B cell (primary cell): ENCODE results near the gene CSRP3. TPM values are rescaled to one million over a fixed set of nuclear protein-coding genes. Genes with fewer than 3 reads are reported as not detected.
A peak's percentile ranks its signal among the peaks of the same experiment; 100 is the strongest.

ENCODE experiments used
- ATAC-seq: fragments of 200-7000 bp; cut with Tn5 transposase; one replicate; pipeline ENCODE4 v1.10.0; 2021; ENCODE audit warnings: low read depth, mild to moderate bottlenecking, moderate number of reproducible peaks, moderate library complexity
- CTCF ChIA-PET: fragments of 350-600 bp; sonication (Branson Sonifier 250); formaldehyde crosslinking; loops from one replicate; lab custom pipeline; 2021; ENCODE audit warnings: antibody characterized with exemption, inconsistent platforms; lab: Charles Lee
- POLR2A ChIA-PET: fragments of 350-600 bp; sonication (Branson Sonifier 250); formaldehyde crosslinking; loops from one replicate; lab custom pipeline; 2021; ENCODE audit warnings: antibody characterized with exemption; lab: Charles Lee
- DNase-seq: peaks from one replicate; pipeline ENCODE4 v3.0.0; 2013
- H2AFZ ChIP-seq: 2 replicates; pipeline ENCODE4 v1.6.1; 2012; ENCODE audit warnings: mild to moderate bottlenecking, low read depth, low read length; ENCODE audit not compliant: insufficient read depth, poor library complexity, severe bottlenecking
- H3K27ac ChIP-seq, 2 donors: 1 replicate in 1 of 2; 2 replicates in 1 of 2; pipeline ENCODE4 v1.5.1; 2012 to 2013; ENCODE audit warnings: low read length in 2 of 2, mild to moderate bottlenecking in 2 of 2, moderate library complexity in 1 of 2
- H3K27me3 ChIP-seq, 4 experiments: fragments of 200-600 bp in 1 of 4; sonication (generic) in 1 of 4; replicated peaks in 1 of 4; 1 replicate in 2 of 4; 2 replicates in 2 of 4; pipeline versions ENCODE4 v1.6.1 to v1.7.0; 2013 to 2016; ENCODE audit warnings: low read length in 3 of 4, mild to moderate bottlenecking in 2 of 4, mixed read lengths in 1 of 4, moderate library complexity in 1 of 4; ENCODE audit not compliant: insufficient read depth in 4 of 4, control insufficient read depth in 3 of 4; ENCODE audit errors: control extremely low read depth in 1 of 4
- H3K36me3 ChIP-seq, 2 experiments: replicated peaks in 1 of 2; 1 replicate in 1 of 2; 2 replicates in 1 of 2; pipeline versions ENCODE4 v1.6.1 to v1.7.1; 2013; ENCODE audit warnings: low read length in 1 of 2; ENCODE audit not compliant: insufficient read depth in 2 of 2, control insufficient read depth in 1 of 2; ENCODE audit errors: control extremely low read depth in 1 of 2, extremely low read depth in 1 of 2
- H3K4me1 ChIP-seq, 2 donors: fragments of 200-600 bp in 1 of 2; sonication (generic) in 1 of 2; 1 replicate in 1 of 2; 2 replicates in 1 of 2; pipeline versions ENCODE4 v1.5.1 to v1.6.1; 2013 to 2017; ENCODE audit warnings: low read length in 2 of 2; ENCODE audit not compliant: control insufficient read depth in 2 of 2, insufficient read depth in 2 of 2
- H3K4me2 ChIP-seq: replicated peaks from 2 replicates; pipeline ENCODE3; 2012; ENCODE audit warnings: mild to moderate bottlenecking, low read depth, low read length; ENCODE audit not compliant: poor library complexity, severe bottlenecking
- H3K4me3 ChIP-seq, 5 experiments: fragments of 200-600 bp in 1 of 5; sonication (generic) in 1 of 5; 1 replicate in 3 of 5; 2 replicates in 2 of 5; pipeline versions ENCODE4 v1.5.1 to v1.7.0; 2011 to 2016; ENCODE audit warnings: low read length in 4 of 5, mild to moderate bottlenecking in 4 of 5, low read depth in 2 of 5, control low read depth in 1 of 5, moderate library complexity in 1 of 5; ENCODE audit not compliant: insufficient read depth in 1 of 5; ENCODE audit errors: control extremely low read depth in 1 of 5, extremely low read depth in 1 of 5
- H3K79me2 ChIP-seq: fragments of 200-600 bp; sonication (generic); one replicate; pipeline ENCODE4 v1.6.0; 2016; ENCODE audit warnings: low read length; ENCODE audit not compliant: control insufficient read depth, insufficient read depth
- H3K9ac ChIP-seq: fragments of 200-600 bp; sonication (generic); 2 replicates; pipeline ENCODE4 v1.6.1; 2017; ENCODE audit warnings: mild to moderate bottlenecking, low read length, moderate library complexity
- H3K9me3 ChIP-seq, 3 donors: one replicate each; pipeline versions ENCODE4 v1.6.1 to v1.7.1; 2013; ENCODE audit warnings: low read length in 2 of 3; ENCODE audit not compliant: control insufficient read depth in 2 of 3, insufficient read depth in 1 of 3; ENCODE audit errors: control extremely low read depth in 1 of 3
- H4K20me1 ChIP-seq: 2 replicates; pipeline ENCODE4 v1.6.0; 2012; ENCODE audit warnings: mild to moderate bottlenecking, low read length; ENCODE audit not compliant: insufficient read depth, control insufficient read depth, poor library complexity, severe bottlenecking
- H3K27ac Mint-ChIP-seq: one replicate; pipeline ENCODE4 v1.8.0; 2021; ENCODE audit warnings: mixed read lengths
- H3K27me3 Mint-ChIP-seq: one replicate; pipeline ENCODE4 v1.8.0; 2021; ENCODE audit warnings: mixed read lengths
- H3K4me1 Mint-ChIP-seq: one replicate; pipeline ENCODE4 v1.8.0; 2021; ENCODE audit warnings: mixed read lengths
- H3K4me3 Mint-ChIP-seq: one replicate; pipeline ENCODE4 v1.8.0; 2021; ENCODE audit warnings: mixed read lengths
- H3K9me3 Mint-ChIP-seq: one replicate; pipeline ENCODE4 v1.8.0; 2022; ENCODE audit warnings: mixed read lengths; ENCODE audit not compliant: insufficient read depth
- EZH2 ChIP-seq: IDR thresholded peaks from 2 replicates; pipeline ENCODE4 v1.6.1; 2012; ENCODE audit warnings: borderline replicate concordance, low read depth, mild to moderate bottlenecking, moderate library complexity, low read length; ENCODE audit not compliant: insufficient read depth, poor library complexity, severe bottlenecking
- WGBS: methylation state at CpG from one replicate; pipeline ENCODE4 v1.1.5; 2013; ENCODE audit warnings: missing lambda C conversion rate; ENCODE audit not compliant: insufficient coverage; 5-methylcytosine and 5-hydroxymethylcytosine counted together
- intact Hi-C: fragments of 100-400 bp; cut with micrococcal nuclease; formaldehyde crosslinking; loops from one replicate; pipeline ENCODE4 v1.10.0; 2022
- polyA plus RNA-seq: library from polyadenylated mRNA; depleted of rRNA; stranded (reverse); fragments of >200 nt; gene quantifications from 2 replicates; pipeline ENCODE4 v1.2.3, GENCODE V29; 2012
- total RNA-seq, 2 donors: library from RNA; stranded (reverse); fragments of 120-200 nt in 1 of 2; gene quantifications; 1 replicate in 1 of 2; 2 replicates in 1 of 2; pipeline versions ENCODE4 v1.2.3 to v1.2.4, GENCODE V29; 2013 to 2022
- TF ChIP-seq, protein P1 (sequence below): fragments of 200-600 bp; IDR thresholded peaks from one replicate; pipeline ENCODE4 v1.8.0; 2022; ENCODE audit warnings: antibody characterized with exemption, mild to moderate bottlenecking

CSRP3 gene
- total and polyA plus RNA-seq, 2 donors (not counting 1 experiment from before 2014, with no cell fraction given), result not detected

DNA sequence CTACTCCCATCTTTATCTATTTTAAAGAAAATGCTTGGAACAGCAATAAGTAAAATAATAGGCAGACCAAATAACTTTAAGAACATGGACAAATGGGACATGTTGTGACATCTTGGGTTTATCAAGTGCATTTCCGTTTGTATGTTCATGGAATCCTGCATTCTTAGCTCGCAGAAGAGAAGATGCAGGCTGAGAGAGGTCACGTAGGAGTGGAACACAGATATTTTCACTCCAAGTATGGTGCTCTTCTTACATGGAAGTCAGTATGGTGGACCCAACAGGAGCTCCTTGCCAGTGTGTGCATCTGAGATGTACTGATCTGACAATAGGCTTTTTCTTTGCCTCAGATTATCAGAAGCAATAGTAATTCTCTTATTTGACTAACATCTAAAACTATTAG is 37.3 kb upstream of the CSRP3 start:
- intact Hi-C loops, result no loop called here
- no peak overlapping the region for H3K4me2 ChIP-seq
- Mint-ChIP-seq H3K9me3 (no peaks in the 10 kb centered on the region), H3K4me3 (peak overlapping the region; percentile 55), H3K27ac (no peak overlapping the region), H3K4me1 (peaks cover 20% of the 10 kb centered on the region), H3K27me3 (peaks cover 35% of the 10 kb centered on the region)
- no peak overlapping the region for H3K9ac ChIP-seq
- no peaks in the 10 kb centered on the region for H4K20me1 ChIP-seq
- CTCF ChIA-PET, result interaction anchor here (1.2 kb wide), 1 partner anchor 122 kb away, joined by 3 read pairs; the partner anchor contains the start of gene ZDHHC13
- H3K27ac ChIP-seq, result no peak overlapping the region
- H3K9me3 ChIP-seq, result peaks cover 0 to 7% (median 0%) of the 10 kb centered on the region in 3 donors
- ATAC-seq (no peak), DNase-seq (no peak)
- 88% methylated on average over 3 of the region's 3 CpGs for WGBS
- no peak overlapping the region for H2AFZ ChIP-seq
- TF ChIP-seq EZH2, result no peak
- TF ChIP-seq, protein P1, sequence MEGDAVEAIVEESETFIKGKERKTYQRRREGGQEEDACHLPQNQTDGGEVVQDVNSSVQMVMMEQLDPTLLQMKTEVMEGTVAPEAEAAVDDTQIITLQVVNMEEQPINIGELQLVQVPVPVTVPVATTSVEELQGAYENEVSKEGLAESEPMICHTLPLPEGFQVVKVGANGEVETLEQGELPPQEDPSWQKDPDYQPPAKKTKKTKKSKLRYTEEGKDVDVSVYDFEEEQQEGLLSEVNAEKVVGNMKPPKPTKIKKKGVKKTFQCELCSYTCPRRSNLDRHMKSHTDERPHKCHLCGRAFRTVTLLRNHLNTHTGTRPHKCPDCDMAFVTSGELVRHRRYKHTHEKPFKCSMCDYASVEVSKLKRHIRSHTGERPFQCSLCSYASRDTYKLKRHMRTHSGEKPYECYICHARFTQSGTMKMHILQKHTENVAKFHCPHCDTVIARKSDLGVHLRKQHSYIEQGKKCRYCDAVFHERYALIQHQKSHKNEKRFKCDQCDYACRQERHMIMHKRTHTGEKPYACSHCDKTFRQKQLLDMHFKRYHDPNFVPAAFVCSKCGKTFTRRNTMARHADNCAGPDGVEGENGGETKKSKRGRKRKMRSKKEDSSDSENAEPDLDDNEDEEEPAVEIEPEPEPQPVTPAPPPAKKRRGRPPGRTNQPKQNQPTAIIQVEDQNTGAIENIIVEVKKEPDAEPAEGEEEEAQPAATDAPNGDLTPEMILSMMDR, result no peak
- H3K27me3 ChIP-seq, result peaks cover 0 to 39% (median 27%) of the 10 kb centered on the region in 4 experiments
- POLR2A ChIA-PET, result no interaction called here
- H3K36me3 ChIP-seq, result no peaks in the 10 kb centered on the region
- peaks cover 20 to 22% of the 10 kb centered on the region in 2 donors for H3K4me1 ChIP-seq
- H3K4me3 ChIP-seq, result no peak overlapping the region
- H3K79me2 ChIP-seq, result no peaks in the 10 kb centered on the region

DNA sequence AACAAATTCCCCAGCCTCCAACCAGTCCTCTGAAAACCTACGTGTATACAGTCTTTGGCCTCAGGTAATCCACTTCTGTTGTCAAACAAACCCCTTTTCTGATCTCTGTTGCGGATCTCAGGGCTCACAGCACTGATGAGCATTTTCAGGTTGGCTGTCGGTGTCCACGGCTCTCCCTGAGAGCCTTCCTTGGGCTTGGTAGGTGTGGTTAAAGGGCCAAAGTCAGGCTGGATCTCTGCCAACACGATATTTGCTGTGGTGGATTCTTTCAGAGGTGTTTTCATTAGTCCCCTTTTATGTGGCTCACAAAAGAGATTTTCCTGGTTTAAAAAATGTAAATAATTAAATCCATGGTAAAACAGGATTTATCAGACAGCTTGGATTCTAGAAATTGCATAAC is 36.0 kb upstream of the CSRP3 start:
- H3K4me3 Mint-ChIP-seq, result no peak overlapping the region
- no peak for TF ChIP-seq EZH2
- POLR2A ChIA-PET, result no interaction called here
- DNase-seq, result no peak
- no peak overlapping the region for H3K4me2 ChIP-seq
- H3K9me3 ChIP-seq, result peaks cover 0 to 7% (median 0%) of the 10 kb centered on the region in 3 donors
- no peaks in the 10 kb centered on the region for H3K36me3 ChIP-seq
- peaks cover 20 to 22% of the 10 kb centered on the region in 2 donors for H3K4me1 ChIP-seq
- intact Hi-C loops, result no loop called here
- H3K27me3 Mint-ChIP-seq, result peaks cover 29% of the 10 kb centered on the region
- CTCF ChIA-PET, result no interaction called here
- no peak overlapping the region for H3K4me3 ChIP-seq
- H3K27ac Mint-ChIP-seq, result no peak overlapping the region
- H3K79me2 ChIP-seq, result no peaks in the 10 kb centered on the region
- ATAC-seq, result no peak
- no peaks in the 10 kb centered on the region for H3K9me3 Mint-ChIP-seq
- no peak overlapping the region for H2AFZ ChIP-seq
- H3K27me3 ChIP-seq, result peaks cover 0 to 35% (median 22%) of the 10 kb centered on the region in 4 experiments
- H4K20me1 ChIP-seq, result no peaks in the 10 kb centered on the region
- 100% methylated on average over 4 of the region's 5 CpGs for WGBS
- no peak overlapping the region for H3K27ac ChIP-seq
- H3K9ac ChIP-seq, result no peak overlapping the region
- peaks cover 16% of the 10 kb centered on the region for H3K4me1 Mint-ChIP-seq
